Prostate gland (tissue), 2 donors: ENCODE measurements around the gene RPN2. TPM values are rescaled to one million over a fixed set of nuclear protein-coding genes. Genes with fewer than 3 reads are reported as not detected.
A peak's percentile ranks its signal among the peaks of the same experiment; 100 is the strongest.

Experiments used
- DNase-seq: peaks from one replicate; pipeline ENCODE4 v3.0.0-alpha.2; 2019; ENCODE audit warnings: low spot score
- H3K27ac ChIP-seq, 2 donors: fragments of 200-600 bp; sonication (generic); 2 replicates each; pipeline ENCODE4 v1.5.1; 2017 to 2019
- H3K27me3 ChIP-seq: fragments of 200-600 bp; sonication (generic); replicated peaks from 2 replicates; pipeline ENCODE4 v1.5.1; 2019; ENCODE audit not compliant: insufficient read depth
- H3K36me3 ChIP-seq, 2 donors: fragments of 200-600 bp; sonication (generic); 1 replicate in 1 of 2; 2 replicates in 1 of 2; pipeline versions ENCODE4 v1.5.1 to v1.8.1; 2017 to 2019
- H3K4me1 ChIP-seq: fragments of 200-600 bp; sonication (generic); replicated peaks from 2 replicates; pipeline ENCODE4 v1.5.1; 2019
- H3K4me3 ChIP-seq, 2 donors: fragments of 200-600 bp; sonication (generic); 2 replicates each; pipeline ENCODE4 v1.5.1; 2017 to 2019
- H3K9me3 ChIP-seq: fragments of 200-600 bp; sonication (generic); 2 replicates; pipeline ENCODE4 v1.5.1; 2017
- CTCF ChIP-seq, 4 experiments: fragments of 200-600 bp in 2 of 4; fragments of 450-650 bp in 2 of 4; sonication (generic) in 2 of 4; IDR thresholded peaks; 1 replicate in 3 of 4; 2 replicates in 1 of 4; pipeline ENCODE4 v1.5.1; 2016 to 2019; ENCODE audit warnings: antibody characterized with exemption in 4 of 4, mild to moderate bottlenecking in 2 of 4, moderate library complexity in 2 of 4
- POLR2A ChIP-seq: fragments of 450-650 bp; IDR thresholded peaks from one replicate; pipeline ENCODE4 v1.6.1; 2016; ENCODE audit warnings: antibody characterized with exemption, mild to moderate bottlenecking
- POLR2AphosphoS5 ChIP-seq: sonication (generic); formaldehyde crosslinking; IDR thresholded peaks from one replicate; pipeline ENCODE4 v1.6.1; 2017; ENCODE audit warnings: antibody characterized with exemption
- WGBS: methylation state at CpG from one replicate; pipeline ENCODE4 v1.1.5; 2018; 5-methylcytosine and 5-hydroxymethylcytosine counted together
- intact Hi-C: fragments of 100-400 bp; cut with DNase I; formaldehyde crosslinking; loops from one replicate; pipeline ENCODE4 v1.14.2; 2022
- total RNA-seq, 2 donors: library from RNA; depleted of rRNA; stranded (reverse); fragments of >200 nt; gene quantifications; one replicate each; pipeline ENCODE4 v1.1.0, GENCODE V29; 2016

Gene RPN2
- total RNA-seq, 2 donors from 2014 or later: 246 to 267 TPM

- WGBS: 77% methylated on average over 4 of the region's 4 CpGs
- peaks cover 2 to 14% of the 10 kb centered on the region in 2 donors for H3K36me3 ChIP-seq
- no peak overlapping the region for H3K4me3 ChIP-seq
- no peaks in the 10 kb centered on the region for H3K27me3 ChIP-seq
- no peaks in the 10 kb centered on the region for H3K4me1 ChIP-seq
- H3K9me3 ChIP-seq: no peaks in the 10 kb centered on the region
- TF ChIP-seq CTCF (IDR thresholded peaks at IDR 0.05) (no peak), POLR2AphosphoS5 (no peak), POLR2A (no peak)
- no peak overlapping the region for H3K27ac ChIP-seq
- DNase-seq: no peak
- intact Hi-C loops: no loop called here
Measured at GRCh38 chr20:37242503-37242902, 63.4 kb downstream of the RPN2 start.

GRCh38 chr20:37243076-37243936 lies 64.2 kb downstream of the RPN2 start:
- no peaks in the 10 kb centered on the region for H3K9me3 ChIP-seq
- peaks cover 0 to 6% of the 10 kb centered on the region in 2 donors for H3K36me3 ChIP-seq
- H3K27me3 ChIP-seq: no peaks in the 10 kb centered on the region
- DNase-seq: no peak
- no peak overlapping the region for H3K4me3 ChIP-seq
- intact Hi-C loops: no loop called here
- H3K27ac ChIP-seq: peak overlapping the region in 1 of 2 donors; percentile 0
- WGBS: 78% methylated on average over 16 of the region's 16 CpGs
- no peak for TF ChIP-seq POLR2A
- TF ChIP-seq CTCF (IDR thresholded peaks at IDR 0.05): no peak
- TF ChIP-seq POLR2AphosphoS5: no peak
- no peaks in the 10 kb centered on the region for H3K4me1 ChIP-seq

GRCh38 chr20:37243937-37244571 lies 64.9 kb downstream of the RPN2 start:
- no peaks in the 10 kb centered on the region for H3K36me3 ChIP-seq
- WGBS: 42% methylated on average over 8 of the region's 8 CpGs
- intact Hi-C loops: no loop called here
- peak; percentile 30 for DNase-seq
- no peaks in the 10 kb centered on the region for H3K27me3 ChIP-seq
- no peak for TF ChIP-seq POLR2AphosphoS5
- H3K4me1 ChIP-seq: no peaks in the 10 kb centered on the region
- peak overlapping the region in 1 of 2 donors; percentile 0 for H3K27ac ChIP-seq
- no peaks in the 10 kb centered on the region for H3K9me3 ChIP-seq
- no peak overlapping the region for H3K4me3 ChIP-seq

GRCh38 chr20:37244572-37244957 lies 65.4 kb downstream of the RPN2 start:
- DNase-seq: no peak
- Histone ChIP-seq H3K4me3 (no peak overlapping the region), H3K36me3 (no peaks in the 10 kb centered on the region), H3K27me3 (no peaks in the 10 kb centered on the region), H3K4me1 (no peaks in the 10 kb centered on the region), H3K9me3 (no peaks in the 10 kb centered on the region), H3K27ac (no peak overlapping the region)
- WGBS: 78% methylated on average over 5 of the region's 5 CpGs
- intact Hi-C loops: no loop called here
- TF ChIP-seq CTCF (IDR thresholded peaks at IDR 0.05) (no peak), POLR2AphosphoS5 (no peak), POLR2A (no peak)

- TF ChIP-seq CTCF (IDR thresholded peaks at IDR 0.05) (no peak), POLR2AphosphoS5 (no peak), POLR2A (no peak)
- intact Hi-C loops: no loop called here
- H3K9me3 ChIP-seq: no peaks in the 10 kb centered on the region
- 71% methylated on average over 25 of the region's 25 CpGs for WGBS
- H3K27ac ChIP-seq: no peak overlapping the region
- DNase-seq: no peak
- H3K27me3 ChIP-seq: no peaks in the 10 kb centered on the region
- H3K36me3 ChIP-seq: no peaks in the 10 kb centered on the region
- no peaks in the 10 kb centered on the region for H3K4me1 ChIP-seq
- H3K4me3 ChIP-seq: no peak overlapping the region
Measured at GRCh38 chr20:37245216-37246150, 66.4 kb downstream of the RPN2 start.
